CD4-positive, CD25-positive, alpha-beta regulatory T cell (primary cell): Measurements from ENCODE around the gene PNPLA1. TPM values are rescaled to one million over a fixed set of nuclear protein-coding genes. Genes with fewer than 3 reads are reported as not detected.

Experiments used
- ATAC-seq, 2 donors: fragments of 150-1000 bp; cut with Tn5 transposase; one replicate each; pipeline ENCODE4 v1.10.0; 2021; ENCODE audit warnings: low read depth in 2 of 2, moderate number of reproducible peaks in 2 of 2, moderate library complexity in 1 of 2
- DNase-seq, 3 donors: peaks; one replicate each; pipeline versions ENCODE4 v3.0.0 to v3.0.0-alpha.2; 2012 to 2022; ENCODE audit warnings: mixed read lengths in 1 of 3
- H3K27ac ChIP-seq: one replicate; pipeline ENCODE4 v1.7.0; 2013; ENCODE audit warnings: mild to moderate bottlenecking, low read length; ENCODE audit not compliant: insufficient read depth, poor library complexity, severe bottlenecking
- H3K27me3 ChIP-seq: one replicate; pipeline ENCODE4 v1.7.0; 2013; ENCODE audit warnings: low read length; ENCODE audit not compliant: control insufficient read depth, insufficient read depth
- H3K36me3 ChIP-seq: one replicate; pipeline ENCODE4 v1.7.0; 2013; ENCODE audit warnings: mild to moderate bottlenecking, low read length, moderate library complexity; ENCODE audit not compliant: control insufficient read depth, insufficient read depth
- H3K4me1 ChIP-seq: 2 replicates; pipeline ENCODE4 v1.7.0; 2013; ENCODE audit warnings: mild to moderate bottlenecking, low read length; ENCODE audit not compliant: insufficient read depth, control insufficient read depth, poor library complexity, severe bottlenecking
- H3K4me3 ChIP-seq: one replicate; pipeline ENCODE4 v1.7.0; 2013; ENCODE audit warnings: low read depth, mild to moderate bottlenecking, low read length, moderate library complexity
- H3K9me3 ChIP-seq, 2 experiments: 1 replicate in 1 of 2; 2 replicates in 1 of 2; pipeline ENCODE4 v1.7.0; 2013; ENCODE audit warnings: low read length in 2 of 2, mild to moderate bottlenecking in 1 of 2, moderate library complexity in 1 of 2; ENCODE audit not compliant: control insufficient read depth in 2 of 2
- H3K27ac Mint-ChIP-seq, 3 donors: one replicate each; pipeline ENCODE4 v1.8.0; 2020 to 2022; ENCODE audit warnings: mild to moderate bottlenecking in 3 of 3, mixed read lengths in 3 of 3, moderate library complexity in 2 of 3
- H3K27me3 Mint-ChIP-seq: one replicate; pipeline ENCODE4 v1.8.0; 2022; ENCODE audit warnings: mild to moderate bottlenecking, mixed read lengths
- H3K36me3 Mint-ChIP-seq: one replicate; pipeline ENCODE4 v1.8.0; 2020; ENCODE audit warnings: mixed read lengths
- H3K4me1 Mint-ChIP-seq, 4 donors: one replicate each; pipeline ENCODE4 v1.8.0; 2020 to 2022; ENCODE audit warnings: mixed read lengths in 4 of 4, mild to moderate bottlenecking in 1 of 4
- H3K4me3 Mint-ChIP-seq, 4 donors: one replicate each; pipeline ENCODE4 v1.8.0; 2020 to 2022; ENCODE audit warnings: mild to moderate bottlenecking in 4 of 4, mixed read lengths in 4 of 4, moderate library complexity in 3 of 4
- H3K9me3 Mint-ChIP-seq, 7 donors: one replicate each; pipeline ENCODE4 v1.8.0; 2020 to 2022; ENCODE audit warnings: mixed read lengths in 7 of 7, mild to moderate bottlenecking in 3 of 7, moderate library complexity in 2 of 7
- polyA plus RNA-seq, 4 donors: library from polyadenylated mRNA; unstranded; fragments of 300-500 nt; fragmentation: Illumina TruSeq; gene quantifications; one replicate each; pipeline ENCODE4 v1.2.3, GENCODE V29; 2021
- total RNA-seq: library from RNA; stranded (reverse); gene quantifications from one replicate; pipeline ENCODE4 v1.2.3, GENCODE V29; 2022

The PNPLA1 gene, protein sequence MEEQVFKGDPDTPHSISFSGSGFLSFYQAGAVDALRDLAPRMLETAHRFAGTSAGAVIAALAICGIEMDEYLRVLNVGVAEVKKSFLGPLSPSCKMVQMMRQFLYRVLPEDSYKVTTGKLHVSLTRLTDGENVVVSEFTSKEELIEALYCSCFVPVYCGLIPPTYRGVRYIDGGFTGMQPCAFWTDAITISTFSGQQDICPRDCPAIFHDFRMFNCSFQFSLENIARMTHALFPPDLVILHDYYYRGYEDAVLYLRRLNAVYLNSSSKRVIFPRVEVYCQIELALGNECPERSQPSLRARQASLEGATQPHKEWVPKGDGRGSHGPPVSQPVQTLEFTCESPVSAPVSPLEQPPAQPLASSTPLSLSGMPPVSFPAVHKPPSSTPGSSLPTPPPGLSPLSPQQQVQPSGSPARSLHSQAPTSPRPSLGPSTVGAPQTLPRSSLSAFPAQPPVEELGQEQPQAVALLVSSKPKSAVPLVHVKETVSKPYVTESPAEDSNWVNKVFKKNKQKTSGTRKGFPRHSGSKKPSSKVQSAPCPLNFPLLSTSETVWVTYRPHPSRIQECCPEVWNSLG
- total RNA-seq (0.25 TPM), polyA plus RNA-seq (not detected)

DNA sequence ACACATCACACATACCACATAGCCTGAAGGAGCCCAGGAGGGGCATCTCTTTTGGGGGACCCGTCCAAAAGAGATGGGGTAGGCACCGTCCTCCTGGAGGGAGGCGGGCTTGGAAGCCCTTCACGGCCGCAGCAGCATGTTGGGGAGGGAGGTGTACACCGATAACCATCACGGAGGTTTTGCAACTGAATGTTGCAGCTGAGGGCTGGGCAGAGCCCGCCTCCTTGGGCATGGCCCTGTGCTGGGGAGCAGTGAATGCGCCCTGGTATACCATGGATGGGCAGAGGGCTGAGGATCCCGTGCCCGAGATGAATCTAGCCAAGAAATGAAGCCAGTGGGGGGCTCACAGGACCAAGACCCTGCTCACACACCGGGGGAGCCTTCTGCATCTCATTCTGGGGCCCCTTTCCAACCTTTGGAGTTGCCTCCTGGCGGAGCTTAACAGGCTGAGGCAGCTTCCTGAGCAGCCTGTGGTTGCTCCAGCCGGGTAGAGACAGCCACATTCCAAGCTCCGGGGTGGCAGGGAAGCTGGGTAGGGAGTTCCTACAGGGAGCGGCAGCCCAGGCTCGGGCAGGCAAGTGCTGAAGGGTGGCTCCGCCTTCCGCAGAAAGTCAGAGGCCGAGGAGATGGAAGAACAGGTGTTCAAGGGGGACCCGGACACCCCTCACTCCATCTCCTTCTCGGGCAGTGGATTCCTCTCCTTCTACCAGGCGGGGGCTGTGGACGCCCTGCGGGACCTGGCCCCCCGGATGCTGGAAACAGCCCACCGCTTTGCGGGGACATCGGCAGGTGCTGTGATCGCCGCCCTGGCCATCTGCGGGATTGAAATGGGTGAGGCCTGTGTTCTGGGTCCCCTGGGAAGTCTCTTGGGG, at the start of gene PNPLA1:
TSS of gene PNPLA1 (plus strand) at position 227 of the 872 bp plus-strand sequence. CDS start at position 627, 400 bp downstream.
- Mint-ChIP-seq H3K27me3 (peaks cover 11% of the 10 kb centered on the region), H3K4me3 (no peak within 1 kb of the TSS), H3K27ac (no peak within 1 kb of the TSS), H3K4me1 (no peaks in the 10 kb centered on the region), H3K9me3 (peaks cover 0 to 6% (median 4%) of the 10 kb centered on the region in 7 donors), H3K36me3 (no peaks in the 10 kb centered on the region)
- Histone ChIP-seq H3K9me3 (peaks cover 8% of the 10 kb centered on the region in 2 experiments), H3K4me3 (no peak within 1 kb of the TSS), H3K27ac (no peak within 1 kb of the TSS), H3K36me3 (no peaks in the 10 kb centered on the region), H3K27me3 (peaks cover 2% of the 10 kb centered on the region), H3K4me1 (no peaks in the 10 kb centered on the region)
- DNase-seq (no peak), ATAC-seq (no peak)

DNA sequence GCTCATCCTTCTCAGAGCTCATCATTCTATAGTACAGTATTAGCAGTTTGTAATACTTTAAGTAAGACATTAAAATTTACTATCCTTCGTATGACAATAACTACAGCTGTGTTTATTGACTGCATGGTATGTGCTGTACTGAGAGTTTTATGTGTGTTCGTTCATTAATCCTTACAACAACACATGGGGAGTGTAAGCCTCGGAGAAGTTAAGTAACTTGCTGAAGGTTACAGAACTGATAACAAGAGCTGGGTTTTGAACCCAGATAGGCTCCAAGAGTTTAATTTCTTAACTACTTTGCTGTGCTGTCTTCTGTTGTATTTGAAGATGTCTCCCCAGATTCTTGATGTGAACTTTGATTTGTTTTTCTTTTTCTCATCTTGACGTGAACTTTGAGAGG, 49.6 kb upstream of the PNPLA1 start:
- H3K4me1 ChIP-seq, result no peaks in the 10 kb centered on the region
- H3K27me3 ChIP-seq, result no peaks in the 10 kb centered on the region
- ATAC-seq (no peak), DNase-seq (no peak)
- H3K36me3 Mint-ChIP-seq, result peaks cover 55% of the 10 kb centered on the region
- H3K9me3 Mint-ChIP-seq, result no peaks in the 10 kb centered on the region
- no peak overlapping the region for H3K4me3 Mint-ChIP-seq
- no peaks in the 10 kb centered on the region for H3K27me3 Mint-ChIP-seq
- no peak overlapping the region for H3K27ac Mint-ChIP-seq
- H3K9me3 ChIP-seq, result no peaks in the 10 kb centered on the region
- no peak overlapping the region for H3K4me3 ChIP-seq
- H3K36me3 ChIP-seq, result peaks cover 74% of the 10 kb centered on the region
- H3K4me1 Mint-ChIP-seq, result peaks cover 4 to 12% (median 6%) of the 10 kb centered on the region in 4 donors
- no peak overlapping the region for H3K27ac ChIP-seq

DNA sequence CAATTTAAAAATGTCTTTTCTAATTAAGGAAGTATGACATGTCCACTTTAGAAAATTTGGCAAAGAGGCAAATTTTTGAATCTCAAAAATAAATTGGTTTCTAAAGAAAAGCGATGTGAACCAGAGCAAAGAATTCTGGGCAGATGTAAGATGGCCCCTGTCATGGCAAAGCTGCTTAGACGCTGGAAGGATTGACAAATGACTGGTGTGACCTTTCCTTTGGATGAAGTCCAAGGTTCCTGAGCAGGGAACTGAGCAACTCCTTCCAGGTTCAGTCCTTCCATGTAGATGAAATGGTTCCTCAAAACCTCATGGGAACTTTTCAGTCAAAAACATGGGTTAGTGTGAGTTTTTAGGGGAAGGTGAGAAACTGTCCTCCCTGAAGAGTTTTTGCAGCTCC, 48.2 kb upstream of the PNPLA1 start:
- DNase-seq, result no peak
- Mint-ChIP-seq H3K36me3 (peaks cover 49% of the 10 kb centered on the region), H3K4me3 (no peak overlapping the region), H3K27ac (no peak overlapping the region), H3K4me1 (peaks cover 2 to 5% (median 4%) of the 10 kb centered on the region in 4 donors), H3K27me3 (no peaks in the 10 kb centered on the region), H3K9me3 (no peaks in the 10 kb centered on the region)
- Histone ChIP-seq H3K27ac (no peak overlapping the region), H3K4me3 (no peak overlapping the region), H3K4me1 (no peaks in the 10 kb centered on the region), H3K36me3 (peaks cover 75% of the 10 kb centered on the region), H3K27me3 (no peaks in the 10 kb centered on the region), H3K9me3 (no peaks in the 10 kb centered on the region)
- ATAC-seq, result no peak

DNA sequence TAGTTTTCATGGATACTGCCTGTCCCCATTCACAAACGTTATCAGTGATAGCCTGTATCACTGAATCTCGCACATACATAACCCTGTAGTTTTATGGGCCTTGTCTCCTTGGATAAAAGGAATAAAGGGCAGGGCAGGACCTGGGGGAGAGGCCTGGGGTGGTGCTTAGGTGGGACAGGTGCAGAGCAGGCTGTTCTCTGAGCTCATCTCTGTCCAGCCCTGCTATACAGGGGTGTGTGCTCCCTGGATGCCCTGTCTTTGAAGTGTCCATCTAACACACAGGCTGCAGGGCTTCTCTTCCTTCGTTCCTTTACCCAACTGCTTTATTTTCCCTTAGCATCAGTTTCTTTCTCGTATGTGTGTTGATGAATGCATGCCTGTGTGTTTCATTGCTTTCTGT, 46.9 kb upstream of the PNPLA1 start:
- peaks cover 82% of the 10 kb centered on the region for H3K36me3 ChIP-seq
- no peaks in the 10 kb centered on the region for H3K9me3 ChIP-seq
- H3K4me3 ChIP-seq, result no peak overlapping the region
- H3K36me3 Mint-ChIP-seq, result peaks cover 42% of the 10 kb centered on the region
- no peaks in the 10 kb centered on the region for H3K9me3 Mint-ChIP-seq
- H3K4me1 ChIP-seq, result no peaks in the 10 kb centered on the region
- no peak overlapping the region for H3K4me3 Mint-ChIP-seq
- H3K27ac ChIP-seq, result no peak overlapping the region
- ATAC-seq, result no peak
- H3K27me3 Mint-ChIP-seq, result no peaks in the 10 kb centered on the region
- no peaks in the 10 kb centered on the region for H3K27me3 ChIP-seq
- H3K4me1 Mint-ChIP-seq, result peaks cover 0 to 5% (median 3%) of the 10 kb centered on the region in 4 donors
- no peak for DNase-seq
- no peak overlapping the region for H3K27ac Mint-ChIP-seq

DNA sequence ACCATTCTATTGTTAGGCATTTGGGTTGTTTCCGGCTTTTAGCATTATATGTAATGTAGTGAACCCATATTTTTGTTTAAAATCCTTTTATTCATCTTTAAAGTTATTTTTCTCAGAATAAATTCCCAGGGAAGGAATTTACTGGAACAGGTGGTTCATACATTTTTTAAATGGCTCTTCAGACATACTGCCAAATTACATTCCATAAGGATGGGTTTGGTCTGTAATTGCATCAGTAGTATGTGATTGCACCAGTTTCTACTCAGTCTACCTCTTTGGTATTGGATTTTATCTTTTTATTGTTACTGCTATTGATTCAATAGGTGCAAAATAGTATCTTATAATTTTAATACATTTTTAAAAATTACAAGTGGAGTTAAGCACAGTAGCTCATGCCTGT, 46.2 kb upstream of the PNPLA1 start:
- H3K36me3 Mint-ChIP-seq, result peaks cover 39% of the 10 kb centered on the region
- DNase-seq, result no peak
- Histone ChIP-seq H3K4me3 (no peak overlapping the region), H3K36me3 (peaks cover 82% of the 10 kb centered on the region), H3K9me3 (no peaks in the 10 kb centered on the region), H3K27ac (no peak overlapping the region), H3K4me1 (no peaks in the 10 kb centered on the region), H3K27me3 (no peaks in the 10 kb centered on the region)
- peaks cover 0 to 5% (median 3%) of the 10 kb centered on the region in 4 donors for H3K4me1 Mint-ChIP-seq
- H3K4me3 Mint-ChIP-seq, result no peak overlapping the region
- no peaks in the 10 kb centered on the region for H3K27me3 Mint-ChIP-seq
- ATAC-seq, result no peak
- no peak overlapping the region for H3K27ac Mint-ChIP-seq
- no peaks in the 10 kb centered on the region for H3K9me3 Mint-ChIP-seq

DNA sequence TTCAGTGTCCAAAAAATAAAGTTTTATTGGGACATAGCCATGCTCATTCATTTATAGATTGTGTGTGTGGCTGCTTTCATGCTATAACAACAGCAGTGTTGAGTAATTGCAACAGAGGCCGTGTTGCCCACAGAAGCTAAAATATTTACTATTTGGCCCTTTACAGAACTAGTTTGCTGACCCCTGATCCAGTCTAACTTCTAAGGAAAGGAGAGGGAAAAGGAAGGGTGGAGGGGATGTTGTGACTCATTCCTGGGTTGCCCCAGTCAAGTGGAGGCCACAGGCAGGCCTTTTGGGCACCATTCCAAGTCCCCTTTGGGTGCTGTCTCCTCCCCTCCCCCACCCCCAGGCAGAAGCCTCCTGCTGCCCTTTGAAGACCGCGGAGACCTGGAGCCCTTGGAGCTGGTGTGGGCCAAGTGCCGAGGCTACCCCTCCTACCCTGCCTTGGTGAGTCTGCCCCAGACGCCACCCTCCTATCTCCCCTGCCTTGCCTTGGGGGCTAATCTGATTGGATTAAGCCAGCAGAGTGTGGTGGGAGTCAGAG, 44.9 kb upstream of the PNPLA1 start:
- Histone ChIP-seq H3K9me3 (no peaks in the 10 kb centered on the region), H3K27ac (no peak overlapping the region), H3K4me1 (no peaks in the 10 kb centered on the region), H3K36me3 (peaks cover 81% of the 10 kb centered on the region), H3K27me3 (no peaks in the 10 kb centered on the region), H3K4me3 (no peak overlapping the region)
- H3K4me1 Mint-ChIP-seq, result peaks cover 0 to 5% (median 2%) of the 10 kb centered on the region in 4 donors
- no peaks in the 10 kb centered on the region for H3K27me3 Mint-ChIP-seq
- H3K9me3 Mint-ChIP-seq, result no peaks in the 10 kb centered on the region
- no peak overlapping the region for H3K27ac Mint-ChIP-seq
- ATAC-seq (no peak), DNase-seq (no peak)
- H3K4me3 Mint-ChIP-seq, result no peak overlapping the region
- H3K36me3 Mint-ChIP-seq, result peaks cover 44% of the 10 kb centered on the region

DNA sequence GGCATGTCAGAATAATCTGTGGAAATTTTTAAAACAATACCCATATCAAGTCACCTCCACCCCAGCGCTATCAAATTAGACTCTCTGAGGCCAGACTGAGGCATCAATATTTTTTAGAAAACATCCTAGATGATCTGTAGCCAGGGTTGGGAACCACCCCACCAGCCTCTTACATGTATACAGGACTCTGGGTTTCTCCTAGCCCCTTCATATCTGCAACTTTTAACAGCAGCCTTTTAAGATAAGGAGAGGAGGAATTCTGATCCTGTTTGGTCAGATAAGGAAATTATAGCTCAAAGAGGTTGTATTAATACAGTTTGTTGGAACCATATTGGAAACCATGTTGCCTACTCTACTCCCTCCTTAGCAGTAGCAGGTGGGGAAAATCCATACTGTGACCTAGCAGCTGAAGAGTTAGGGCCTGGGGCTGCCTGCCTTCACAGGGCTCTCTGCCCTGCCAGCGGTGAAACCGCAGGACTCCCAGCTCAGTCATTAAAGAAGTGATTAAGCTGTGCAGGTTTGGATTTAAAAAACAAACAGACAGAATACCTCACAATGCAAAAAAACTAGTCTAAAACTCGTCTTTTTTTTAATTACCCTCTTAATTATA, 43.3 kb upstream of the PNPLA1 start:
- no peak for DNase-seq
- H3K4me3 ChIP-seq, result no peak overlapping the region
- Mint-ChIP-seq H3K4me1 (peaks cover 0 to 4% (median 0%) of the 10 kb centered on the region in 4 donors), H3K27ac (no peak overlapping the region), H3K27me3 (no peaks in the 10 kb centered on the region), H3K9me3 (no peaks in the 10 kb centered on the region), H3K4me3 (no peak overlapping the region), H3K36me3 (peaks cover 55% of the 10 kb centered on the region)
- ATAC-seq, result no peak
- H3K4me1 ChIP-seq, result no peaks in the 10 kb centered on the region
- H3K36me3 ChIP-seq, result peaks cover 90% of the 10 kb centered on the region
- H3K9me3 ChIP-seq, result no peaks in the 10 kb centered on the region
- no peaks in the 10 kb centered on the region for H3K27me3 ChIP-seq
- H3K27ac ChIP-seq, result no peak overlapping the region
